Measurements from ENCODE around the gene RABEP2.

DNA sequence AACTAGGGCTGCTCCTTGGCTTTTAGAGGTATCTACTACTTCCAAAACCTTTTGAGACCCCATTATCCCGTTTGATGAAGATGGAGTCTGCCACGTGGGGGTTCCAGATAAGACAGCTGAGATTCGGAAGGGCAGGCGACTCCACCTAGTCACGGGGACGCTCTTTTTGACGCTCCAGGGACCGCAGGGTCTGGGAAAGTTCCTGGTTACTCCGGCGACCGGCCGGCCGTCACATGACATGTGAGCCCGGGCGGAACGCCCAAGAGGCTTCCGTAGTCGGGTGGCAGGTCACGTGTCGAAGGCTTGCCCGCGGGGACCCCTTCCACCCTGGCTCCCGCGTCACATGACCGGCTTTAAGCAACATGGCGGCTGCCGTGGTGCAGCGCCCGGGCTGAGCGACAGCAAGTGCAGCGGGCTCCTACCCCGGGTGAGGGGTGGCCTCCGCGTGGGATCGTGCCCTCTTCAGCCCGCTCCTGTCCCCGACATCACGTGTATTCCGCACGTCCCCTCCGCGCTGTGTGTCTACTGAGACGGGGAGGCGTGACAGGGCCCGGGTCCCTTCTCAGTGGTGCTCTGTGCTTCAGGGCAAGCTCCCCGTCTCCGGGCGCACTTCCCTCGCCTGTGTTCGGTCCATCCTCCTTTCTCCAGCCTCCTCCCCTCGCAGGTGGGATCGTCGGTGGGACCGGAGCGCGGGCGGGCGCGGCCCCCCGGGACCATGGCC, 49.6 kb upstream of the RABEP2 start, which contains the start of gene SPNS1:
- TF ChIP-seq, protein P1, sequence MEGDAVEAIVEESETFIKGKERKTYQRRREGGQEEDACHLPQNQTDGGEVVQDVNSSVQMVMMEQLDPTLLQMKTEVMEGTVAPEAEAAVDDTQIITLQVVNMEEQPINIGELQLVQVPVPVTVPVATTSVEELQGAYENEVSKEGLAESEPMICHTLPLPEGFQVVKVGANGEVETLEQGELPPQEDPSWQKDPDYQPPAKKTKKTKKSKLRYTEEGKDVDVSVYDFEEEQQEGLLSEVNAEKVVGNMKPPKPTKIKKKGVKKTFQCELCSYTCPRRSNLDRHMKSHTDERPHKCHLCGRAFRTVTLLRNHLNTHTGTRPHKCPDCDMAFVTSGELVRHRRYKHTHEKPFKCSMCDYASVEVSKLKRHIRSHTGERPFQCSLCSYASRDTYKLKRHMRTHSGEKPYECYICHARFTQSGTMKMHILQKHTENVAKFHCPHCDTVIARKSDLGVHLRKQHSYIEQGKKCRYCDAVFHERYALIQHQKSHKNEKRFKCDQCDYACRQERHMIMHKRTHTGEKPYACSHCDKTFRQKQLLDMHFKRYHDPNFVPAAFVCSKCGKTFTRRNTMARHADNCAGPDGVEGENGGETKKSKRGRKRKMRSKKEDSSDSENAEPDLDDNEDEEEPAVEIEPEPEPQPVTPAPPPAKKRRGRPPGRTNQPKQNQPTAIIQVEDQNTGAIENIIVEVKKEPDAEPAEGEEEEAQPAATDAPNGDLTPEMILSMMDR (IDR thresholded peaks at IDR 0.05; ENCODE audit: low read depth, low read length, poor library complexity, severe bottlenecking): no peak
- no peak for TF ChIP-seq EZH2phosphoT487 (IDR thresholded peaks at IDR 0.05; ENCODE audit: borderline replicate concordance, low read length)
